H1 (cell line): ENCODE results near the gene WWC2. TPM values are rescaled to one million over a fixed set of nuclear protein-coding genes. Genes with fewer than 3 reads are reported as not detected.

Experiments used
- CTCF ChIA-PET: fragments of 300-600 bp; sonication (Branson Sonifier 250); formaldehyde crosslinking; loops from one replicate; lab custom pipeline; 2021; ENCODE audit not compliant: partially characterized antibody; lab: Charles Lee
- POLR2A ChIA-PET: fragments of 300-600 bp; sonication (Branson Sonifier 250); formaldehyde crosslinking; loops from one replicate; lab custom pipeline; 2021; ENCODE audit warnings: inconsistent platforms; ENCODE audit not compliant: partially characterized antibody; lab: Charles Lee
- DNase-seq, 2 experiments: peaks; one replicate each; pipeline versions ENCODE4 v3.0.0 to v3.0.0-alpha.2; 2010 to 2022; ENCODE audit warnings: low spot score in 2 of 2, low read depth in 1 of 2, mixed read lengths in 1 of 2
- FAIRE-seq: peaks from 2 replicates; lab custom pipeline; 2011; peaks lifted over from hg19 to GRCh38; lab: Jason Lieb, UNC
- H2AFZ ChIP-seq: 2 replicates; pipeline ENCODE4 v1.8.1; 2012; ENCODE audit warnings: low read length, inconsistent platforms
- H2AK5ac ChIP-seq: 2 replicates; pipeline ENCODE4 v1.6.1; 2013; ENCODE audit warnings: low read depth, low read length
- H2BK120ac ChIP-seq: replicated peaks from 2 replicates; pipeline ENCODE3; 2013; ENCODE audit warnings: low read depth, low read length, inconsistent platforms
- H2BK12ac ChIP-seq: 2 replicates; pipeline ENCODE4 v1.6.1; 2013; ENCODE audit warnings: low read depth, low read length
- H2BK15ac ChIP-seq: 2 replicates; pipeline ENCODE4 v1.6.1; 2013; ENCODE audit warnings: low read length
- H2BK20ac ChIP-seq: 2 replicates; pipeline ENCODE4 v1.6.1; 2013; ENCODE audit warnings: low read length
- H2BK5ac ChIP-seq: 2 replicates; pipeline ENCODE4 v1.6.1; 2013; ENCODE audit warnings: low read depth, low read length
- H3K14ac ChIP-seq: 2 replicates; pipeline ENCODE4 v1.6.1; 2013; ENCODE audit warnings: inconsistent platforms; ENCODE audit not compliant: insufficient read length
- H3K18ac ChIP-seq: 2 replicates; pipeline ENCODE4 v1.6.1; 2013; ENCODE audit warnings: low read length; ENCODE audit errors: extremely low read depth
- H3K23ac ChIP-seq: 2 replicates; pipeline ENCODE4 v1.6.1; 2013; ENCODE audit warnings: inconsistent platforms; ENCODE audit not compliant: insufficient read length
- H3K23me2 ChIP-seq: 2 replicates; pipeline ENCODE4 v1.6.1; 2013; ENCODE audit warnings: low read depth, low read length
- H3K27ac ChIP-seq: 2 replicates; pipeline ENCODE4 v1.6.1; 2011; ENCODE audit warnings: low read depth, low read length, inconsistent platforms
- H3K27me3 ChIP-seq, 4 experiments: replicated peaks in 1 of 4; 1 replicate in 1 of 4; 2 replicates in 3 of 4; pipeline versions ENCODE4 v1.6.1 to v1.8.1; 2011 to 2013; ENCODE audit warnings: low read length in 3 of 4, mild to moderate bottlenecking in 3 of 4, inconsistent platforms in 2 of 4, mixed read lengths in 2 of 4, moderate library complexity in 1 of 4; ENCODE audit not compliant: control insufficient read depth in 3 of 4, insufficient read depth in 3 of 4; ENCODE audit errors: extremely low read depth in 1 of 4
- H3K36me3 ChIP-seq, 4 experiments: 2 replicates each; pipeline versions ENCODE4 v1.6.1 to v1.8.1; 2011 to 2013; ENCODE audit warnings: mild to moderate bottlenecking in 4 of 4, low read length in 3 of 4, moderate library complexity in 2 of 4, control low read depth in 1 of 4, inconsistent platforms in 1 of 4; ENCODE audit not compliant: insufficient read depth in 4 of 4, control insufficient read depth in 2 of 4
- H3K4ac ChIP-seq: replicated peaks from 2 replicates; pipeline ENCODE3; 2013; ENCODE audit warnings: low read length, low read depth, mixed read lengths, inconsistent platforms; ENCODE audit not compliant: insufficient read length
- H3K4me1 ChIP-seq, 4 experiments: replicated peaks in 1 of 4; 1 replicate in 1 of 4; 2 replicates in 3 of 4; pipeline versions ENCODE4 v1.6.1 to v1.8.1; 2011 to 2013; ENCODE audit warnings: low read length in 3 of 4, inconsistent platforms in 2 of 4, mixed read lengths in 1 of 4; ENCODE audit not compliant: insufficient read depth in 4 of 4, control insufficient read depth in 3 of 4
- H3K4me2 ChIP-seq, 2 experiments: 2 replicates each; pipeline versions ENCODE4 v1.6.1 to v1.8.1; 2011 to 2013; ENCODE audit warnings: low read depth in 2 of 2, low read length in 2 of 2, control low read depth in 1 of 2, inconsistent platforms in 1 of 2, mild to moderate bottlenecking in 1 of 2; ENCODE audit not compliant: insufficient read depth in 1 of 2
- H3K4me3 ChIP-seq, 4 experiments: fragments of 200-600, 300-600 bp in 1 of 4; sonication (generic), shearing (Covaris generic), sonication (Bioruptor Twin) in 1 of 4; 2 replicates each; pipeline versions ENCODE4 v1.5.1 to v1.8.1; 2011 to 2016; ENCODE audit warnings: low read length in 4 of 4, low read depth in 3 of 4, control low read depth in 2 of 4, inconsistent platforms in 2 of 4, mild to moderate bottlenecking in 2 of 4, mixed read lengths in 1 of 4, moderate library complexity in 1 of 4; ENCODE audit not compliant: insufficient read depth in 2 of 4; ENCODE audit errors: extremely low read depth in 1 of 4
- H3K56ac ChIP-seq: replicated peaks from 2 replicates; pipeline ENCODE3; 2013; ENCODE audit warnings: low read depth, mild to moderate bottlenecking, mixed read lengths, low read length, inconsistent platforms; ENCODE audit not compliant: insufficient read length
- H3K79me1 ChIP-seq: 2 replicates; pipeline ENCODE4 v1.6.1; 2013; ENCODE audit warnings: low read depth, low read length, control low read depth
- H3K79me2 ChIP-seq, 2 experiments: 2 replicates each; pipeline versions ENCODE4 v1.6.1 to v1.8.1; 2012 to 2013; ENCODE audit warnings: low read length in 2 of 2, mild to moderate bottlenecking in 2 of 2, inconsistent platforms in 1 of 2; ENCODE audit not compliant: insufficient read depth in 2 of 2, control insufficient read depth in 1 of 2
- H3K9ac ChIP-seq, 4 experiments: replicated peaks in 1 of 4; 1 replicate in 1 of 4; 2 replicates in 3 of 4; pipeline versions ENCODE4 v1.6.1 to v1.8.1; 2011 to 2013; ENCODE audit warnings: low read depth in 3 of 4, low read length in 3 of 4, control low read depth in 2 of 4, mild to moderate bottlenecking in 2 of 4, moderate library complexity in 2 of 4, inconsistent platforms in 1 of 4; ENCODE audit errors: extremely low read depth in 1 of 4
- H3K9me3 ChIP-seq, 2 experiments: 2 replicates each; pipeline versions ENCODE4 v1.6.1 to v1.8.1; 2012 to 2013; ENCODE audit warnings: mild to moderate bottlenecking in 2 of 2, moderate library complexity in 2 of 2, control low read depth in 1 of 2, inconsistent platforms in 1 of 2, low read depth in 1 of 2, low read length in 1 of 2, mixed read lengths in 1 of 2; ENCODE audit not compliant: insufficient read depth in 2 of 2
- H4K20me1 ChIP-seq, 2 experiments: replicated peaks in 1 of 2; 2 replicates each; pipeline versions ENCODE3 to v1.8.1; 2011 to 2013; ENCODE audit warnings: inconsistent platforms in 2 of 2, low read length in 2 of 2, mild to moderate bottlenecking in 1 of 2; ENCODE audit not compliant: insufficient read depth in 2 of 2, control insufficient read depth in 1 of 2
- H4K5ac ChIP-seq: 2 replicates; pipeline ENCODE4 v1.6.1; 2013; ENCODE audit warnings: low read length, low read depth, mixed read lengths, inconsistent platforms; ENCODE audit not compliant: insufficient read length
- H4K8ac ChIP-seq: 2 replicates; pipeline ENCODE4 v1.8.0; 2013; ENCODE audit warnings: mild to moderate bottlenecking, moderate library complexity, low read length, inconsistent platforms; ENCODE audit not compliant: insufficient read depth; ENCODE audit errors: extremely low read depth
- H4K91ac ChIP-seq: replicated peaks from 2 replicates; pipeline ENCODE3; 2013; ENCODE audit warnings: low read length, mixed read lengths, inconsistent platforms; ENCODE audit not compliant: insufficient read length
- BCL11A ChIP-seq, 2 experiments: IDR thresholded peaks; one replicate each; pipeline ENCODE4 v1.6.1; 2011; ENCODE audit warnings: low read depth in 2 of 2, low read length in 2 of 2, mild to moderate bottlenecking in 2 of 2
- CEBPB ChIP-seq: IDR thresholded peaks from 2 replicates; pipeline ENCODE4 v1.6.1; 2012; ENCODE audit warnings: low read depth, low read length
- CREB1 ChIP-seq: IDR thresholded peaks from 2 replicates; pipeline ENCODE4 v1.6.1; 2012; ENCODE audit warnings: inconsistent platforms
- HDAC6 ChIP-seq: IDR thresholded peaks from one replicate; pipeline ENCODE4 v1.7.1; 2012; ENCODE audit warnings: low read depth, mild to moderate bottlenecking, inconsistent platforms, low read length, moderate library complexity
- RXRA ChIP-seq: IDR thresholded peaks from 2 replicates; pipeline ENCODE4 v1.6.1; 2011; ENCODE audit warnings: low read depth, mild to moderate bottlenecking, low read length, moderate library complexity; ENCODE audit not compliant: insufficient read depth
- SAP30 ChIP-seq: fragments of 300-600 bp; sonication (generic); IDR thresholded peaks from 2 replicates; pipeline ENCODE4 v1.7.1; 2012; ENCODE audit warnings: low read length, moderate library complexity, mild to moderate bottlenecking, inconsistent platforms; ENCODE audit not compliant: insufficient read depth, insufficient replicate concordance
- SIN3A ChIP-seq, 2 experiments: IDR thresholded peaks in 1 of 2; conservative IDR thresholded peaks in 1 of 2; 2 replicates each; pipeline ENCODE4 v1.6.1; 2011 to 2012; ENCODE audit warnings: low read length in 2 of 2, improper control_type of control experiment in 1 of 2, low read depth in 1 of 2, mild to moderate bottlenecking in 1 of 2
- SIX5 ChIP-seq: IDR thresholded peaks from 2 replicates; pipeline ENCODE4 v1.6.1; 2011; ENCODE audit warnings: mild to moderate bottlenecking, low read depth, low read length
- TAF7 ChIP-seq: optimal IDR thresholded peaks from 2 replicates; pipeline ENCODE3; 2011; ENCODE audit warnings: low read depth, mild to moderate bottlenecking, inconsistent platforms, low read length, moderate library complexity, borderline replicate concordance
- TBP ChIP-seq: IDR thresholded peaks from 2 replicates; pipeline ENCODE4 v1.6.1; 2011; ENCODE audit warnings: low read depth, low read length, improper control_type of control experiment
- WGBS, 2 experiments: shearing (Covaris generic) in 1 of 2; methylation state at CpG; one replicate each; pipeline versions ENCODE4 v1.1.6 to v1.1.7; 2013 to 2015; ENCODE audit warnings: low lambda C conversion rate in 2 of 2, mixed read lengths in 2 of 2, inconsistent platforms in 1 of 2, low coverage in 1 of 2, missing lambda C conversion rate in 1 of 2; ENCODE audit not compliant: insufficient replicate concordance in 2 of 2, insufficient coverage in 1 of 2, insufficient read length in 1 of 2; ENCODE audit errors: extremely low coverage in 1 of 2, missing lambda C conversion rate in 1 of 2; 5-methylcytosine and 5-hydroxymethylcytosine counted together
- polyA plus RNA-seq, 7 experiments: library from polyadenylated mRNA; depleted of rRNA in 3 of 7; stranded (reverse) in 5 of 7; unstranded in 2 of 7; fragments of >200 nt in 5 of 7; fragments of 200-250 nt in 2 of 7; gene quantifications; 1 replicate in 5 of 7; 2 replicates in 1 of 7; 4 replicates in 1 of 7; pipeline versions ENCODE4 v1.2.1 to v1.2.3, GENCODE V29; 2011 to 2013; ENCODE audit warnings: missing spikeins in 2 of 7, mixed read lengths in 2 of 7
- total RNA-seq: library from RNA; stranded (reverse); fragmentation: NEBNext Ultra II Directional; extraction: Animal tissue kit (Norgen Biotek cat#: 25700); gene quantifications from 2 replicates; pipeline ENCODE4 v1.2.1, GENCODE V29; 2021
- TF ChIP-seq, protein P1 (sequence below): IDR thresholded peaks from 2 replicates; pipeline ENCODE4 v1.6.1; 2012; ENCODE audit warnings: inconsistent platforms

The WWC2 gene
- total and polyA plus RNA-seq, 2 of the 8 experiments (the other 6 are each of a cell fraction or from before 2014, with no cell fraction given) = 17.6 to 135 TPM

DNA sequence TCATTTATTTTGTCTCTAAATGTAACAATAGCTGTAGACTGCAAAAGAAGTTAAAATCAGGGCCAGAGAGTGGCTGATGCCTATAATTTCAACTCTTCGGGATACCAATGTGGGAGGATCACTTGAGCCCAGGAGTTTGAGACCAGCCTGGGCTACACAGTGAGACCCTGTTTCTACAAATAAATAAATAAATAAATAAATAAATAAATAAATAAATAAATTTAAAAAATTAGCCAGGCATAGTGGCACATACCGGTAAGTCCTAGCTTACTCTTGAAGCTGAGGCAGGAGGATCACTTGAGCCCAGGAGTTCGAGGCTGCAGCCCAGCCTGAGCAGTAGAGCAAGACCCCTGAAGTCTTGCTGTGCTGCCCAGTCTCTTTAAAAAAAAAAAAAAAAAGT lies 79.1 kb downstream of the WWC2 start:
- peaks cover 9 to 39% (median 24%) of the 10 kb centered on the region in 4 experiments for H3K4me1 ChIP-seq
- no peak overlapping the region for H2AK5ac ChIP-seq
- no peak overlapping the region for H3K14ac ChIP-seq
- H3K79me1 ChIP-seq = peaks cover 2% of the 10 kb centered on the region; the same call in 1 of the 2 replicates
- peaks cover 4 to 90% of the 10 kb centered on the region in 2 experiments; a peak in 3 of 4 replicates for H3K79me2 ChIP-seq
- no peak overlapping the region for H2AFZ ChIP-seq
- H3K18ac ChIP-seq = no peak overlapping the region
- WGBS, 2 experiments = 33% methylated on average over 3 of the region's 3 CpGs; no CpG with 5 or more reads in 1 of the 2 experiments
- H4K8ac ChIP-seq = no peak overlapping the region
- no peak overlapping the region for H2BK12ac ChIP-seq
- H3K27me3 ChIP-seq = no peaks in the 10 kb centered on the region
- no peak overlapping the region for H3K56ac ChIP-seq
- no peak overlapping the region for H3K23ac ChIP-seq
- H3K4me2 ChIP-seq = no peak overlapping the region
- no peak overlapping the region for H3K9ac ChIP-seq
- H4K91ac ChIP-seq = no peak overlapping the region
- no peaks in the 10 kb centered on the region for H3K9me3 ChIP-seq
- H3K4ac ChIP-seq = no peak overlapping the region
- no peak overlapping the region for H2BK120ac ChIP-seq
- POLR2A ChIA-PET = interaction anchor here (0.7 to 6.4 kb wide), 5 partner anchors 9 to 1009 kb away, joined by 3 to 38 read pairs (median 3); partner anchors contain the start of gene WWC2
- H4K5ac ChIP-seq = no peak overlapping the region
- H3K27ac ChIP-seq = no peak overlapping the region
- H2BK20ac ChIP-seq = no peak overlapping the region
- TF ChIP-seq TBP = no peak
- TF ChIP-seq SIX5 = no peak
- TF ChIP-seq TAF7 = no peak
- TF ChIP-seq BCL11A (IDR thresholded peaks at IDR 0.05; ENCODE audit: low read depth in 2 of 2, low read length in 2 of 2) = no peak
- TF ChIP-seq CREB1 = no peak
- no peak for TF ChIP-seq CEBPB
- TF ChIP-seq SIN3A (conservative IDR thresholded peaks at IDR 0.05 in 1 of 2, IDR thresholded peaks at IDR 0.05 in 1 of 2; ENCODE audit: low read depth in 1 of 2, low read length in 2 of 2) = no peak
- no peak for TF ChIP-seq HDAC6
- TF ChIP-seq, protein P1, sequence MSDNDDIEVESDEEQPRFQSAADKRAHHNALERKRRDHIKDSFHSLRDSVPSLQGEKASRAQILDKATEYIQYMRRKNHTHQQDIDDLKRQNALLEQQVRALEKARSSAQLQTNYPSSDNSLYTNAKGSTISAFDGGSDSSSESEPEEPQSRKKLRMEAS = no peak
- no peak for TF ChIP-seq RXRA
- TF ChIP-seq SAP30 = no peak
- no peak for FAIRE-seq
- no peaks in the 10 kb centered on the region for H3K23me2 ChIP-seq
- H2BK5ac ChIP-seq = no peak overlapping the region
- no peak for DNase-seq
- no peaks in the 10 kb centered on the region for H3K36me3 ChIP-seq
- peaks cover 0 to 2% of the 10 kb centered on the region in 2 experiments for H4K20me1 ChIP-seq
- no peak overlapping the region for H2BK15ac ChIP-seq
- CTCF ChIA-PET = interaction anchor here (0.6 to 1.8 kb wide), 9 partner anchors 9 to 84 kb away, joined by 3 to 6 read pairs (median 3); partner anchors contain the start of gene WWC2
- no peak overlapping the region for H3K4me3 ChIP-seq
